ENCODE measurements around the gene SRPK2.

Gene SRPK2

GRCh38 chr7:105355701-105356100 lies 33.0 kb downstream of the SRPK2 start:
- Histone ChIP-seq H3K4me2 (ENCODE audit: low read depth, low read length, poor library complexity, severe bottlenecking) (no peak overlapping the region), H3K36me3 (ENCODE audit: insufficient read depth, low read length) (no peaks in the 10 kb centered on the region), H3K4me1 (ENCODE audit: insufficient read depth, low read length, poor library complexity, severe bottlenecking) (peaks cover 54% of the 10 kb centered on the region), H3K27me3 (ENCODE audit: insufficient read depth, low read length, poor library complexity, severe bottlenecking) (no peaks in the 10 kb centered on the region), H3K4me3 (ENCODE audit: low read length, poor library complexity, severe bottlenecking) (no peak overlapping the region), H3F3A (ENCODE audit: low read depth) (no peaks in the 10 kb centered on the region), H2AFZ (ENCODE audit: low read length) (no peak overlapping the region), H3K79me2 (ENCODE audit: insufficient read depth, low read length) (peaks cover 87% of the 10 kb centered on the region), H3K9ac (ENCODE audit: low read depth, low read length, poor library complexity, severe bottlenecking) (no peak overlapping the region), H3K9me2 (replicated peaks; ENCODE audit: low read depth, low read length) (no peaks in the 10 kb centered on the region), H3K9me3 (ENCODE audit: insufficient read depth, low read depth, low read length) (no peaks in the 10 kb centered on the region), H4K20me1 (ENCODE audit: insufficient read depth, low read length, poor library complexity, severe bottlenecking) (peaks cover 3% of the 10 kb centered on the region)
- no peak for TF ChIP-seq EZH2phosphoT487 (IDR thresholded peaks at IDR 0.05; ENCODE audit: borderline replicate concordance)

GRCh38 chr7:105354383-105354782 lies 34.3 kb downstream of the SRPK2 start:
- H3K4me1 ChIP-seq (ENCODE audit: insufficient read depth, low read length, poor library complexity, severe bottlenecking), result peaks cover 58% of the 10 kb centered on the region
- no peaks in the 10 kb centered on the region for H3K9me3 ChIP-seq (ENCODE audit: insufficient read depth, low read depth, low read length)
- no peaks in the 10 kb centered on the region for H3F3A ChIP-seq (ENCODE audit: low read depth)
- no peak overlapping the region for H3K9ac ChIP-seq (ENCODE audit: low read depth, low read length, poor library complexity, severe bottlenecking)
- peaks cover 88% of the 10 kb centered on the region for H3K79me2 ChIP-seq (ENCODE audit: insufficient read depth, low read length)
- H3K4me2 ChIP-seq (ENCODE audit: low read depth, low read length, poor library complexity, severe bottlenecking), result peak overlapping the region; percentile 76
- no peak overlapping the region for H2AFZ ChIP-seq (ENCODE audit: low read length)
- no peaks in the 10 kb centered on the region for H3K9me2 ChIP-seq (replicated peaks; ENCODE audit: low read depth, low read length)
- TF ChIP-seq EZH2phosphoT487 (IDR thresholded peaks at IDR 0.05; ENCODE audit: borderline replicate concordance) (no peak), CTCF (conservative IDR thresholded peaks at IDR 0.05; ENCODE audit: low read length) (no peak)
- peaks cover 3% of the 10 kb centered on the region for H4K20me1 ChIP-seq (ENCODE audit: insufficient read depth, low read length, poor library complexity, severe bottlenecking)
- no peaks in the 10 kb centered on the region for H3K27me3 ChIP-seq (ENCODE audit: insufficient read depth, low read length, poor library complexity, severe bottlenecking)
- no peaks in the 10 kb centered on the region for H3K36me3 ChIP-seq (ENCODE audit: insufficient read depth, low read length)
- H3K4me3 ChIP-seq (ENCODE audit: low read length, poor library complexity, severe bottlenecking), result no peak overlapping the region

- Histone ChIP-seq H4K20me1 (ENCODE audit: insufficient read depth, low read length, poor library complexity, severe bottlenecking) (peaks cover 3% of the 10 kb centered on the region), H3K4me2 (ENCODE audit: low read depth, low read length, poor library complexity, severe bottlenecking) (peak overlapping the region; percentile 76), H3K36me3 (ENCODE audit: insufficient read depth, low read length) (no peaks in the 10 kb centered on the region), H3K4me1 (ENCODE audit: insufficient read depth, low read length, poor library complexity, severe bottlenecking) (peaks cover 57% of the 10 kb centered on the region), H3K9me3 (ENCODE audit: insufficient read depth, low read depth, low read length) (no peaks in the 10 kb centered on the region), H2AFZ (ENCODE audit: low read length) (no peak overlapping the region), H3K79me2 (ENCODE audit: insufficient read depth, low read length) (peaks cover 88% of the 10 kb centered on the region), H3K9me2 (replicated peaks; ENCODE audit: low read depth, low read length) (no peaks in the 10 kb centered on the region), H3F3A (ENCODE audit: low read depth) (no peaks in the 10 kb centered on the region), H3K4me3 (ENCODE audit: low read length, poor library complexity, severe bottlenecking) (no peak overlapping the region), H3K9ac (ENCODE audit: low read depth, low read length, poor library complexity, severe bottlenecking) (peak overlapping the region; percentile 40), H3K27me3 (ENCODE audit: insufficient read depth, low read length, poor library complexity, severe bottlenecking) (no peaks in the 10 kb centered on the region)
- TF ChIP-seq CTCF (conservative IDR thresholded peaks at IDR 0.05; ENCODE audit: low read length) (no peak), EZH2phosphoT487 (IDR thresholded peaks at IDR 0.05; ENCODE audit: borderline replicate concordance) (no peak)
Measured at GRCh38 chr7:105353752-105354328, 34.9 kb downstream of the SRPK2 start.

Measured in Loucy (cell line).